GM21526 (cell line): ENCODE measurements around the gene TMEM237.

Source experiments
- ATAC-seq: cut with Tn5 transposase; IDR thresholded peaks from one replicate; pipeline ENCODE4 v1.9.1; 2021; ENCODE audit warnings: moderate library complexity; ENCODE audit not compliant: unreplicated experiment, low FRiP score

Gene TMEM237

DNA sequence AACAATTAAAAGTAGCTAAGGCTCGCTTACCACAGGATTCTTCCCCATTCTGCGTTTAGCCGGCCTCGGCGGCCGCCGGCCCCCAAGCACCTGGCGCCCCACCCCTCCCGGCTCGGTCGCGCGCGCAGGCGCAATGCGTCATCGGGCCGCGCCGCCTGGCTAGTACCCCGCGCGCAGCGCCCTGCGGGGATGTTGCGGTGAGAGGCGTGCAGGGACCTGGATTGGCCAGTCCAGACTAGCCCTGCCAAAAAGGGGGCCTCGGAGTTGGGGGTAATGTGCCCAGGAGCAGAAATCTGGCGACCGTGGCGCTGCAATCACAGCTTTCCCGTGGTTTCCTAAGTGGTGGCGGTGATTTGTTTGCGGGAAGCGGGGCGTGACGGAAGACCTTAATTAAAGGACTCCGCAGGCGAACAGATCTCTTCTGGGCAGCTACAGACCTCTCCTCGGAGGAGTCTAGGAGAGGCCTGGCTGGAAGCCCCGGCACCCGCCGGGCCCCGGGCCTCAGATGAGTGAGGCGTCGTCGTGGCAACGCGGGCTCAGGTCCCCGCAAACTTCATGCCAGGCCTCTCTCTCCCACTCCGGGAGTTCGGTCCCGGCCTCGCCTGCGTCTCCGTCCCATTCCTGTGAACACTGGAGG, 606 bp downstream of the TMEM237 start:
- ATAC-seq: peak; percentile 84

DNA sequence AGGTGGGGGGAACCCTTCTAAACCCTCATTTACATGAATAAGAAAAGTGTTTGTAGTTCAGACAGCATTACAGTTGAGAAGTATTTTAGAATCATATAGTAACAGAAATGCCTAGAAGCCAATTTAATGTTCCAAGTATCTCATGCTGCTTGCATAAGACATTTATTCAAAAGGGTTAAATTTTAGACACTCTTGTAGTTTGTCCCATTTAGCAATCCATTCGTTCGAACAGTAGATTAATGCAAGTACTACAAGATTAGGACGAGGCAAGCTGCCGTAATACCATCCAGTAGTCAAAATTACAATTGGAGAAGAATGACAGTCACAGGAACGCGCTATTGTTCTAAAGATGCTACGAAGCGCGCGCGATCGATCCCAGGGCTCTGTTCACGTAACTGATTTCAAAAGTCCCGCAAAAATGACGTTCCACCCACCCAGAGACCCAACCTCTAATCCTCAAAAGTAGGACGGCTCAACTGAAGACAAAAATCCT, 1.2 kb downstream of the TMEM237 start:
- ATAC-seq: peak; percentile 39

DNA sequence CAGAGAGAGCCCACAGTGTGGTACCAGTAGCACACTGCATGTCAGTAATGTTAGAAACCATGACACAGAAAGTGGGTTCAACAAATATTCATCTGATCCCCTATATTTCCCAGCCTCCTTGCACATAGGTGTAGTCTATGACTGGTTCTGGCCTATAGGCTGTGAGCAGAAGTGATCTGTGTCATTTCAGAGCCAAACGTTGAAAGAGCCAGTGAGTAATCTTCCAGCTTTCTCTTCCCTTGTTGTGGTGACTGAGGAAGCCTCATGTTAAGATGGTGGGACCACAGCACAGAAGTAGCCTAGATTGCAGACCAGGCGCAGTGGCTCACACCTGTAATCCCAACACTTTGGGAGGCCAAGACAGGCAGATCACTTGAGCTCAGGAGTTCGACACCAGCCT, 4.1 kb downstream of the TMEM237 start:
- ATAC-seq: no peak

DNA sequence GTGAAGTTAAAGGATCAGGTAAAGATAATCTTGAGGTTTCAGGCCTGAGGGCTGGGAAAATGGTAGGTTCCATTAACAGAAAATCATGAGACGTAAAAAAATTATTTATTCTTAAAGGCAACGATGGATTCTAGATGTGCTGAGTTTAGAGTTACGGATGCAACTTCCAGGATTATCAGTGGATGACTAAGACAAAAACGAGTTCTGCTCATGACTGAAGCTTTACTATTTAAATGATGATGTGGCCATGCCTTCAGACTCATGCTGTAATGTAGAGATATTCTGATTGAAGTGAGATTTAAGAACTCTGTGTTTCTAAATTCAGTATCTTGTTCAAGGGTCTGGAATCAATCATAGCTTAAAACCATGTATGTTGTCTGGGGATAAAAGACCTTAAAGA, 5.0 kb downstream of the TMEM237 start:
- no peak for ATAC-seq

DNA sequence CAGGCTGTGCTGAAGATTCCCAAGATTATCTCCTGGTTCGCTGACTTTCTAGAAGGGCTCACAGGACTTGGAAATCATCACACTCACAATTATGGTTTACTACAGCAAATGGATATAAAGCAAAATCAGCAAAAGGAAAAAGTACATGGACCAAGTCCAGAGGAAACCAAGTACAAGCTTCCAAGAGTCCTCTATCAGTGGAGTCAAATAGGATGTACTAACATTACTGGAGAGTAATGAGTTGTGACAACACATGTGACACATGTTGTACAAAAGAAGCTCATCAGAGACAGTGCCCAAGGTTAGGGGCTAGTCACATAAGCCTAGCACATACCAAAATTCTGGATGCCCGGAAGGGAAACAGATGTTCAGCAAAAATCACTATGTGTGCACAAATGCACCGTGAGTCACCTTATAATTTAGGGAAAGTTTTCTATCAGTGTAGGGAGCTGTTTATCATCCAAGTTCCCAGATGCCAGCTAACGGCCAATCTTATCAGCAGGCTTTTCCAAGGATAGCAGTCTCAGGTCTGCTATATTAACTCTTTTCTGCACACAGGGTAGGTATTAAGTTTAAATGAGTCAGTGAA, 9.5 kb downstream of the TMEM237 start:
- ATAC-seq: no peak

DNA sequence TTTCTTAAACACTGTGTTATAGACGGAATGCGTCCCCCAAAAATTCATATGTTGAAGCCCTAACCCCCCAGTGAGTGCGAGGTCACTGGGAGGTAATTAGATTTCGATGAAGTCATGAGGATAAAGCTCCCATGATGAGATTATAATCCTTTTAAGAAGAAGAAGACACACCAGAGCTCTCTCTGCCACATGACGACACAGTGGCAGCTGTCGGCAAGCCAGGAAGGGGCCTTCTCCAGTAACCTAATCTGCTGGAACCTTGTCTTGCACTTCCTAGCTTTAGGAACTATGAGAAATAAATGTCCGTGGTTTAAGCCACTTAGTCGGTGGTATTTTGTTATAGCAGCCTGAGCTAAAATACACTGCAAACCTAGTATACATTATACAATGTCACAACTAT, 12.3 kb downstream of the TMEM237 start:
- ATAC-seq: no peak

DNA sequence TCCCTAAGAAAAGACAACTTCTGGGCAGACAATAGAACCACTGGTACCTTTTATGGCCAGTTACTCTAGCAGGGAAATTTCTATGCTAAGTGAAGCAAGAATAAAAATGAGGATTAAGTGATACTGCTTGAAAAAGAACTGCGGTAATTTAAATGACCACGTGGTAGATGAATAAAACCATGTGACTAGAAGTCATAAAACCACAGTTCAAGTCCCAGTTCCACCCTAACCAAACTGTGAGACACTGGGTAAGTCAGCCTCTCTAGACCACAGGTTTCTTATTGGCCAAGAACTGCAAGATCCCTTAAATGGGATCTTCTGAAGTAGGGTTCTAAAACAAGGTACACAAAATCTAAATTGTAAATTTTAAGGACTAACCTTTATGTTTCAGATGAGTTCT, 12.7 kb downstream of the TMEM237 start:
- no peak for ATAC-seq

DNA sequence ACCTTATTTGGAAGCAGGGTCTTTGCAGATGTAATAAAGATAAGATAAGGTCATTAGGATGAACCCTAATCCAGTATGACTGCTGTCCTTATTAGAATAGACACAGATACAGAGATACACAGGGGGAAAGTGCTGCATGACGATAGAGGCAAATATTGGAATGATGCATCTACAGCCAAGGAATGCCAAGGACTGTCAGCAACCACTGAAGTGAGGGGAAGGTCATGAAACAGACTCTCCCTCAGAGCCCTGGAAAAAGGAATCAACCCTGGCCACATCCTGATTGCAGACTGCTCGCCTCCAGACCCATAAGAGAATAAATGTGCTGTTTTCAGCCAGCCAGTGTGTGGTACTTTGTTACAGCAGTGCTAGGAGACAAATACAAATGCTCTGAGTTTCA, 14.8 kb downstream of the TMEM237 start:
- ATAC-seq: no peak

DNA sequence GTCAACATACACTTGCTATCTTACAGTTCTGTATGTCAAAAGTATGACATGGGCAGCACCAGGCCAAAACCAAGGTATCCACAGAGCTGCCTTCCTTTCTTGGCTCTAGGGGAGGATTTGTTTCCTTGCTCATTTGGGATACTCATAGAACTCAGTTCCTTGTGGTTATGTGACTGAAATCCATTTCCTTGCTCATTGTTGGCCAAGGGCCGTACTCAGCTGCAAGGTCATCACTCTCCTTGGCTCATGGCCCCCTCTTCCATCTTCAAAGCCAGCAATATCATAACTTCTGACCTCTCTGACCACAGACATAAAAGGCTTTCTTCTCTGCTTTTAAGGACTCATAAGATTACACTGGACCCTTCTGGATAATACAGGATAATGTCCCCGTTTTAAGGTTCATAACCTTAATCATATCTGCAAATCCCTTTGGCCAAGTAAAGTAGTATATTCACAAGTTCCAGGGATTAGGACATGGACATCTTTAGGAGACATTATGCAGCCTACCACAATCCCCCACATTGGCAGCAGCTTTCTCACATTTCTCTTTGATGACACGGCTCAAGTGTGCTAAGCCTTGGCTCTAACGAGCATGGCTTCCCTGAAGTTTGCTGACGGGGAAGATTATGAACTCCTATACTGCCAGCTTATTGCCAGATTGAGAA, 20.9 kb downstream of the TMEM237 start:
- no peak for ATAC-seq

DNA sequence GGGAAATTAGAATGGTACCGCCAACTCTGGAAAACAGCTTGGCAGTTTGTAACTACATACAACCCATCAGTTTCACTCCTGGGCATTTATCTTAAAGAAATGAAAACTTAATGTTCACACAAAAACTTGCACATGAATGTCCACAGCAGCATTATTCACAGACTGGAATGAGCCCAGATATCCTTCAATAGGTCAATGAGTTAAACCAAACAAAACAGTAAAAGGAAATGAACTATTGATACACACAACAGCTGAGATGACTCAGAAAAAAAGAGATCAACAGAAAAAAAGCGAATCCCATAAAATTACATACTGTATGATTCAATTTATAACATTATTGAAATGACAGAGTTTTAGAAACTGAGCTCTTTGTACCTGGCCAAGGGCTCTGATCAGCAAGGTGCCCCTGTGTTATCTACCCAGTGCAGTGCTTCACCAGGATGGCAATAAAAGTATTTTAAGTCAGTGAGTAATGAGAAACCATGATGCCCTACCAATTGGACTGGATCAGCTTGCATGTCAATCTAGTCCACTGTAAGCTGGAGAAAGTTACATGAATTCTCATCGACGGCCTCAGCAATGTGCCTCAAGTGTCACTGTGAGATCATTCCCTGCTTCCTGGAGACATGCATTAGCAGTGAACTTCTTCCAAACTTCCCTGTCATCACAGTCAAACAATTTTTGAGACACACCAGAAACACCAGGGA, 21.9 kb downstream of the TMEM237 start:
- ATAC-seq: no peak

DNA sequence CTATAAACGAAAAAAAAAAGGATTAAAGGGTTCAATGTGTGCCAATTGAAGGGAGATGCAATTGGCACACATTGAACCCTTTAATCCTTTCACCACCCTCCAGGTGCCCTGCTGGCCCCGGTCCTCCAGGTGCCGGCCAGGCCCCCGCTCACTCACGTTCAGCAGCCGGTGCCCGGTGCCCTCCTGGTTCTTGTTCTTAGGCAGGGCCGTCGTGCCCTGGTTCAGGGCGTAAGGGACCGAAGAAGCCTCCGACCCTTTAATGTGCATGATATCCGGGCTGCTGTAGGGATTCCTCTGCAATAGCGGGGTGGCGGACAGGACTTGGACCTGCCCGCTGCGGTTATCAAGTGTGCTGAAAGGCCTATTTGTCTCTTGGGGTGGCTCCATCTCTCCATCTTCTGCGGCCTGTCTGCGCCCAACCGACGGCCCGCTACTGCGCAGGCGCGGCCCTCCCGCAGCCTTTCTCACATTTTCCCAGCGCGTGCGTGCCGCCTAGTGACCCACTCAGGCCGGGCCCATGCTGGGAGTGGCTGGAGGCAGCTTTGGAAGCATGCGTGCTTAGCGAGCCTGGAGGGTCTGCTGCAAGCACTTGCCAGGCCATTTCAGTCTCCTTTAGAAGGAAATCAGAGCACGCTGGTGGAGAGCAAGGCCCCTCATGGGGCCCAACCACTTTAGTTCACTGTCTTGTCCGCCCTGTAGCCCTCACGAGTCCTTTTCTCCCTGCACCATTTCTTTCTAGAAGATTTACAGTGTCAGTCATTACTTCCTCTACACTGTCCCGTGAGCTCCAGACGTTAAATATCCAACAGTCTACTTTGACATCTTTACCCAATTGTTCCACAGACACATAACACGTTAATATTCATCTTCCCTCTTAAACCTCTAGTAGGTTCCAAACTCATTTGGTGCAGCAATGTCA, 24.3 kb downstream of the TMEM237 start:
- no peak for ATAC-seq

DNA sequence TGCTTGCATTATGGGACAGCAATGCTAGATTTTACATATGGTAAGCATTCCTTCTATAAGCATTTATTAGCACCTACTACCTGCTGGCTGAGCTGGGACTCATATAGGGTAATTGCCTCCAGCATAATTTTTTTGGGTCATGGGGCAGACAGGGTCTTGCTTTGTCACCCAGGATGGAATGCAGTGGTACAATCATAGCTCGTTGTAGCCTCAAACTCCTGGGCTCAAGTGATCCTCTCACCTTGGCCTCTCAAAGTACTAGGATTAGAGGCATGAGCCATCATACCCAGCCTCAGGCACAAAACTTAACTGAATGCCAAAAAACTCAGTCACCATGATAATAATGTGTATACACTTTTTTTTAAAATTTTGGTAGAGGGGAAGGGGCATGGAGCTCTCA, 35.3 kb downstream of the TMEM237 start:
- ATAC-seq: no peak

DNA sequence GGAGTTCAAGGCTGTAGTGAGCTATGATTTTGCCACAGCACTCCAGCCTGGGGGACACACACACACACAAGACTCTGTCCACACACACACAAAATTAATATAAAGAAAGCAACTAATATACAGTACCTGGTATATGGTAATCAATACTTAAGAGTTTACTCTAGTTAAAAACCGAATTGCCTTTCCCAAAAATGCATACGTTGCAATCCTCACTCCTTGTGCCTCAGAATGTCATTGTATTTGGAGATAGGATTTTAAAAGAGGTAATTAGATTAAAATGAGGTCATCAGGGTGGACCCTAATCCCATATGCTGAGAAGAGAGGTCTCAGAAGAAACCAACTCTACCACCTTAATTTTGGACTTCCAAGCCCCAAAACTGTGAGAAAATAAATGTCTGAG, 35.7 kb downstream of the TMEM237 start:
- ATAC-seq: no peak

DNA sequence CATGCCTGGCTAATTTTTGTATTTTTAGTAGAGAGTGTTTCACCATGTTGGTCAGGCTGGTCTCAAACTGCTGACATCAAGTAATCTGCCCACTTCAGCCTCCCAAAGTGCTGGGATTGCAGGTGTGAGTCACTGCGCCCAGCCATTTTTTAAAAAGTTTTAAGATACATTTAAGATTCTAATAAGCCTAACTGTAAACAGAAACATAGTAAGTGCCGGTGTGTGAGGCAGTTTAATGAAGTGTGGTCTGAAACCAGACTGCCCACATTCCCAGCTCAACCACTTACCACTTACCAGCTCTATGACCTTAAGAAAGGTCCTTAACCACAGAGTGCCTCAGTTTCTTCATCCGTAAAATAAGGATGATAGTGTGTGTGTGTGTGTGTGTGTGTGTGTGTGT, 42.4 kb downstream of the TMEM237 start:
- ATAC-seq: no peak

DNA sequence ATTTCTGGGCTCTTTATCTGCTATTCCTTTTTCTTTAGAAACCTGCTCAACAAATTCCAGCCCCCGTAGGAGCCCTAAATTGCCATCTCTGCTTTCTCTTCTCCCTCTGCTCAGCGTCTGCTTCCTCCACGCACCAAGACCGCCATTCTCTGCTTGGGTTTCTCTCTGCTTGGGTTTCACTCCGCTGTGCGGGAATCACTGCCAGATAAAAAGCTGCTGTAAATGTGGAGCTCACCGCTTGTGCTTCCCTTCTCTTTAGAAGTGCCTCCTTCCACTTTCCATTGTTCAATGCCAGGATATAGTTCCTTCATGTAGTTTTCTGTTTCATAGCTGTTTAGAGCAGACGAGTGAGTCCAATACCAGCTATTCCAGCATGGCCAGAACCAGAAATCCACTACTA, 45.9 kb downstream of the TMEM237 start:
- no peak for ATAC-seq

DNA sequence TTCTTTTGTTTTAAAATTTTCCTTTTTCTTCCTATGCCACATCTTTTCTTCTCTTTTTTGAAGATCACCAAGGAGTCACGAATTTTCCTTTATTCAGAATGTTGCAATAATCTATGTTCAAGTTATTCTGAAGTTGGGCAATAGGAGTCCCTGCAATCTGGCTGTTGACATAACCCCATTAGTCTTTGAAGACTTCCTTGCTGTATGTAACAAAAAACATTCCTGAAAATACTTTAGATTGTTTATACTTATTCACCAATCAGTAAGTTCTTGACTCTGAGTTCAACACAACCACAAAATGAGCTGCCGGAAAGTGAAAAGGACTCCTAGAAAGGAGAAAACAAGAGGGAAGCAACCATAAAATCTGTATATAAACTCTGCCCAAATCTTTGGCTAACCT, 62.8 kb downstream of the TMEM237 start:
- ATAC-seq: no peak

DNA sequence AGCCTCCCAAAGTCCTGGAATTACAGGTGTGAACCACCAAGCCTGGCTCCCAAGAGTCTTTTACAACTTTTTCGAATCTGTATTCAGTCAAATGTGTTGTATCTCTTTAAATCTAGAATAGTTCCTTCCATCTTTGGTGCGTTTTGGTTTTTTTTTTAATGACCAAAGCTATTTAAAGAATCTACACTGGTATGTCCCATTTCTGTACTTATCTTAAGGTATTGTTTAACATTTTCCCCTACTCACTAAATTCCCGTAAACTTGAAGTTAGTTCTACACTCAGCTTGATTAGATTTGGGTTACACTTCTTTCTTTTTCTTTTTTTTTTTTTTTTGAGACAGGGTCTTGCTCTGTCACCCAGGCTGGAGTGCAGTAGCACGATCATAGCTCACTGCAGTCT, 63.8 kb downstream of the TMEM237 start:
- ATAC-seq: no peak

DNA sequence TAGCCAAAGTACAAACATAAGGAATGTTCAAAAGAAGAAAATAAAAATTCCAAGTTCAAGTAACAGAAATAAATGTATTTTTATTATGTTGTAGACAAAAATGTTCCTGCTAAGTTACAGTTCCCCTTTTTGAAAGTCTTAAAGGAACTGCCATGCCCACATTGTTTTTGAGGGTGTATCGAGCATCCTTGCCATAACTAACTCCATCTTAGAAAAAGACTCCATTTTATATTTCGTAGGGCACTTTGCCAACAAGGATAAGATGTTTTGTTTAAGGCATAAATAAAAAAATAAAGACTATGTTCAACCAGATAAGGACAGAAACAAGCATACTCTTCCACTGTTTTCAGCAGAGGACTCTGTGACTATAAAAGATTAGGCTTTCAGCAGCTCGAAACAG, 67.3 kb downstream of the TMEM237 start:
- ATAC-seq: no peak

DNA sequence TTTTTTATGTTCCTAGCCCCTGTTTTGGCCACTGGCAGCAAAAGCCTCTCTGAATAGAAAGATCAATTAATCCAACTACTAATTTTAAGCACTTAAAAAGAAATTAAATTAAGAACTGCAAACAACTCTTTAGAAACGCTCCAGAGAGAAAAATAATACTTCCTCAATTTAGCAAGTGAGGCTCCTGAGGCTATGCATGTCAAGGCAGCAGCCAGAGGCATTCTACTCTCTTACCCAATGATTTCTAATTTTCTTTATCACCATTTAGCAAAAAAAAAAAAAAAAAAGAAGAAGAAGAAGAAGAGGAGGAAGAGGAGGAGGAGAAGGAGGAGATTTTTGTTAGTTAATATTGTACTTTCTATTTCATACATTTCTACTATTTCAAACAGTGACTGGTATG, 68.5 kb downstream of the TMEM237 start:
- ATAC-seq: no peak

DNA sequence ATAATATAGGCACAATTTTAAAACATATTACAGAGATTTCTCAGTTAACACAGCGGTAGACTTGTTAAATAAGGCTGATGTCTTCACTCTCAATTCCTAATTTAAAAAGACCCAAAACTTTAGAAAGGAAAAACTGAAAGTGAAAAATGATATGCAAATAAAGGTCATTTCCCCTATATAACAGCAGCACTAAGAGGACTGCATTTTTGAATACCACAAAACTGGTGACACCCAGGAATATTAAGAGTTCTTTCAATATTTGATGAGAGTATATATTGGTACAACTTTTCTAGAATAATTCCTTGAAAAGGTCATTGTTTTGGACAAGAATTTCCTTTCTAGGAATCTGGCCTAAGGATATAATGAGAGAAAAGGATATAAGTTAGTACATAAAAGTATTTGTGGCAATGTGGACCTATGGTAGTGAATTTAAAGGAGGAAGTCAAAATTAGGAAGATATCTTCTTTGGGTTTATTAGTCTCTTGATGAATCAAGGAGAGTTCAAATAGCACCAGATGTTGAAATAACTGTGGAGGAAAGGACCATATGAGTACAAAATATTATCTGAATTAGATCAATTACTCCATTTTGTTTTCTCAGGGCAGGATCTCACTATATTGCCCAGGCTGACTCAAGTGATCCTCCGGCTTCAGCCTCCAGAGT, 70.3 kb downstream of the TMEM237 start:
- no peak for ATAC-seq
